Parathyroid adenoma (tissue), 2 donors: ENCODE results near the gene LPP.

Experiments
- H2AFZ ChIP-seq: fragments of 300-600 bp; sonication (generic); one replicate; pipeline ENCODE4 v1.7.0; 2017; ENCODE audit warnings: antibody characterized with exemption, mild to moderate bottlenecking
- H3K27ac ChIP-seq: fragments of 300-600 bp; sonication (generic); one replicate; pipeline ENCODE4 v1.7.0; 2017
- H3K27me3 ChIP-seq: fragments of 300-600 bp; sonication (generic); one replicate; pipeline ENCODE4 v1.7.0; 2017; ENCODE audit warnings: low read length; ENCODE audit not compliant: control insufficient read depth, insufficient read depth
- H3K36me3 ChIP-seq: fragments of 300-600 bp; sonication (generic); one replicate; pipeline ENCODE4 v1.7.0; 2017; ENCODE audit warnings: low read length; ENCODE audit not compliant: control insufficient read depth, insufficient read depth
- H3K4me1 ChIP-seq: fragments of 300-600 bp; sonication (generic); one replicate; pipeline ENCODE4 v1.7.0; 2017; ENCODE audit warnings: control low read depth
- H3K4me2 ChIP-seq: fragments of 300-600 bp; sonication (generic); one replicate; pipeline ENCODE4 v1.7.0; 2017; ENCODE audit warnings: low read length
- H3K4me3 ChIP-seq: fragments of 300-600 bp; sonication (generic); one replicate; pipeline ENCODE4 v1.7.0; 2017; ENCODE audit warnings: low read depth, low read length
- H3K79me2 ChIP-seq: fragments of 300-600 bp; sonication (generic); one replicate; pipeline ENCODE4 v1.7.0; 2017; ENCODE audit warnings: control low read depth
- H3K9ac ChIP-seq: fragments of 300-600 bp; sonication (generic); one replicate; pipeline ENCODE4 v1.7.0; 2017; ENCODE audit warnings: mild to moderate bottlenecking
- H3K9me3 ChIP-seq: fragments of 300-600 bp; sonication (generic); one replicate; pipeline ENCODE4 v1.7.0; 2017; ENCODE audit warnings: low read length; ENCODE audit not compliant: control insufficient read depth
- CTCF ChIP-seq: fragments of 300-600 bp; sonication (generic); IDR thresholded peaks from one replicate; pipeline ENCODE4 v1.7.0; 2017; ENCODE audit warnings: antibody characterized with exemption, mild to moderate bottlenecking
- donor health status: primary hyperparathyroidism.

LPP gene

GRCh38 chr3:188848947-188849346 lies 695.0 kb downstream of the LPP start:
- Histone ChIP-seq H3K79me2 (no peaks in the 10 kb centered on the region), H3K27ac (no peak overlapping the region), H3K9ac (no peak overlapping the region), H2AFZ (no peak overlapping the region), H3K9me3 (no peaks in the 10 kb centered on the region), H3K27me3 (no peaks in the 10 kb centered on the region), H3K4me2 (no peak overlapping the region), H3K4me1 (no peaks in the 10 kb centered on the region), H3K36me3 (no peaks in the 10 kb centered on the region), H3K4me3 (no peak overlapping the region)
- TF ChIP-seq CTCF: no peak

GRCh38 chr3:188853856-188854771 lies 700.2 kb downstream of the LPP start:
- Histone ChIP-seq H2AFZ (no peak overlapping the region), H3K4me3 (no peak overlapping the region), H3K27ac (no peak overlapping the region), H3K9me3 (no peaks in the 10 kb centered on the region), H3K79me2 (no peaks in the 10 kb centered on the region), H3K9ac (no peak overlapping the region), H3K4me1 (no peaks in the 10 kb centered on the region), H3K4me2 (no peak overlapping the region), H3K36me3 (no peaks in the 10 kb centered on the region), H3K27me3 (no peaks in the 10 kb centered on the region)
- no peak for TF ChIP-seq CTCF

GRCh38 chr3:188854772-188855149 lies 700.8 kb downstream of the LPP start:
- Histone ChIP-seq H3K9me3 (no peaks in the 10 kb centered on the region), H2AFZ (no peak overlapping the region), H3K27me3 (no peaks in the 10 kb centered on the region), H3K4me1 (no peaks in the 10 kb centered on the region), H3K4me2 (no peak overlapping the region), H3K27ac (no peak overlapping the region), H3K4me3 (no peak overlapping the region), H3K36me3 (no peaks in the 10 kb centered on the region), H3K9ac (no peak overlapping the region), H3K79me2 (no peaks in the 10 kb centered on the region)
- TF ChIP-seq CTCF: no peak

DNA sequence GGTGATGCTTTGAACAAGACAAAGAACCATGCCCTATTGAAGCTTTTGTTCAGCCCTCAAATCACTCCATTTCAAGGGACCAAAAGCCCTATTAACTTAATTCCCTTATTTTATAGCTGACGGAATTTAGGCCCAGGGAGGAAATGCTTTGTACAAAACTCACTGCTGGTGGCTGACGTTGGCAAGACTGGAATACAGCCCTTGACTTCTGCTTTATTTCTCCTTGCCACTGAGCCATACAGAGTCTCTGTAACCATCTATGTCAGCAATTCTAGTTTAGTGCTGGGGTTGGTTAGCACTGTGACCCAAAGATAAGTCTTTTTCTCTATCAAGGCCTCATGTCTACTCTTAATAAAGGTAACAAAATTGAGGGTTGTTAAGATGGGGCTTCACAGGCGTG lies 701.7 kb downstream of the LPP start:
- Histone ChIP-seq H3K9ac (no peak overlapping the region), H3K27me3 (no peaks in the 10 kb centered on the region), H3K36me3 (no peaks in the 10 kb centered on the region), H3K4me1 (no peaks in the 10 kb centered on the region), H3K9me3 (no peaks in the 10 kb centered on the region), H3K4me2 (no peak overlapping the region), H3K27ac (no peak overlapping the region), H3K4me3 (no peak overlapping the region), H2AFZ (no peak overlapping the region), H3K79me2 (no peaks in the 10 kb centered on the region)
- no peak for TF ChIP-seq CTCF

DNA sequence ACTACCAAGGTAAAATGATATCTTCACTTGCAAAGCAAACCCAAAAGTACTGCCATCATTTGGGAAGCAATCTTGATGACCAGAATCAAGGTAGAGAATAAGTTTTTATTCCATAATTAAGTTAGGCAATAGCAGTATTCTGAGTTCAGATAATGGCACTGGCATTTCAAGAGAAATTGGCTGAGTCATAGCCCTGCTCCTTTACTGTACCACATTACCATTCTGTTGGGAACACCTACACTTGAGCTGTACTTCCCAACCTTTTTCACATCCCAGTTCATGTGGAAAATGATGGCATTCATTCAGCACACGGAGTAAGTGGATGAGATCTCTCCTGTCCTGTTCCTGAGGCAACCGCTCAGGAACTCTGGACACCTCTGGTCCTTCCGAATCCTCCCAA lies 706.2 kb downstream of the LPP start:
- no peaks in the 10 kb centered on the region for H3K9me3 ChIP-seq
- no peaks in the 10 kb centered on the region for H3K27me3 ChIP-seq
- H3K4me2 ChIP-seq: no peak overlapping the region
- no peak for TF ChIP-seq CTCF
- no peak overlapping the region for H2AFZ ChIP-seq
- no peaks in the 10 kb centered on the region for H3K36me3 ChIP-seq
- no peak overlapping the region for H3K4me3 ChIP-seq
- no peaks in the 10 kb centered on the region for H3K4me1 ChIP-seq
- H3K27ac ChIP-seq: no peak overlapping the region
- no peaks in the 10 kb centered on the region for H3K79me2 ChIP-seq
- no peak overlapping the region for H3K9ac ChIP-seq
